Fibroblast of lung (primary cell): ENCODE data around the gene TMEFF2. TPM values are rescaled to one million over a fixed set of nuclear protein-coding genes. Genes with fewer than 3 reads are reported as not detected.

Source experiments
- DNase-seq, 2 donors: peaks; one replicate each; pipeline versions ENCODE4 v3.0.0 to v3.0.0-alpha.2; 2010; ENCODE audit warnings: low read depth in 2 of 2
- H2AFZ ChIP-seq: 2 replicates; pipeline ENCODE4 v1.5.1; 2012; ENCODE audit warnings: low read length, control low read depth, inconsistent platforms
- H3K27ac ChIP-seq: 2 replicates; pipeline ENCODE4 v1.5.1; 2011; ENCODE audit warnings: low read length, control low read depth; ENCODE audit not compliant: insufficient read depth
- H3K27me3 ChIP-seq: 2 replicates; pipeline ENCODE4 v1.5.1; 2011; ENCODE audit warnings: mild to moderate bottlenecking, low read length; ENCODE audit not compliant: control insufficient read depth, insufficient read depth
- H3K36me3 ChIP-seq: 2 replicates; pipeline ENCODE4 v1.5.1; 2011; ENCODE audit warnings: low read length; ENCODE audit not compliant: control insufficient read depth, insufficient read depth
- H3K4me1 ChIP-seq: 2 replicates; pipeline ENCODE4 v1.5.1; 2011; ENCODE audit warnings: low read length; ENCODE audit not compliant: control insufficient read depth, insufficient read depth; ENCODE audit errors: extremely low read depth
- H3K4me2 ChIP-seq: 2 replicates; pipeline ENCODE4 v1.5.1; 2011; ENCODE audit warnings: low read length, control low read depth; ENCODE audit not compliant: insufficient read depth; ENCODE audit errors: extremely low read depth
- H3K4me3 ChIP-seq, 4 experiments: fragments of 200-600 bp in 1 of 4; sonication (generic) in 1 of 4; replicated peaks in 1 of 4; 2 replicates each; pipeline ENCODE4 v1.5.1; 2011 to 2016; ENCODE audit warnings: low read length in 4 of 4, low read depth in 3 of 4, mild to moderate bottlenecking in 3 of 4, control low read depth in 2 of 4, inconsistent platforms in 1 of 4, mixed read lengths in 1 of 4; ENCODE audit not compliant: insufficient read depth in 1 of 4; ENCODE audit errors: control extremely low read depth in 1 of 4
- H3K79me2 ChIP-seq: 2 replicates; pipeline ENCODE4 v1.5.1; 2012; ENCODE audit warnings: mild to moderate bottlenecking, low read length, inconsistent platforms; ENCODE audit not compliant: control insufficient read depth, insufficient read depth
- H3K9ac ChIP-seq: 2 replicates; pipeline ENCODE4 v1.5.1; 2011; ENCODE audit warnings: mild to moderate bottlenecking, low read length, control low read depth; ENCODE audit not compliant: insufficient read depth
- H3K9me3 ChIP-seq: 2 replicates; pipeline ENCODE4 v1.5.1; 2012; ENCODE audit warnings: low read depth, low read length; ENCODE audit not compliant: control insufficient read depth, insufficient read depth
- H4K20me1 ChIP-seq: 2 replicates; pipeline ENCODE4 v1.5.1; 2011; ENCODE audit warnings: low read length; ENCODE audit not compliant: control insufficient read depth, insufficient read depth; ENCODE audit errors: extremely low read depth
- CTCF ChIP-seq, 2 donors: IDR thresholded peaks in 1 of 2; conservative IDR thresholded peaks in 1 of 2; 1 replicate in 1 of 2; 2 replicates in 1 of 2; pipeline ENCODE4 v1.5.1; 2011 to 2012; ENCODE audit warnings: low read length in 2 of 2, control low read depth in 1 of 2, inconsistent platforms in 1 of 2, low read depth in 1 of 2, mild to moderate bottlenecking in 1 of 2
- EZH2 ChIP-seq: IDR thresholded peaks from 2 replicates; pipeline ENCODE4 v1.5.1; 2012; ENCODE audit warnings: low read length, control low read depth, mild to moderate bottlenecking; ENCODE audit errors: missing control alignments
- polyA plus RNA-seq, 2 donors: library from polyadenylated mRNA; depleted of rRNA in 1 of 2; stranded (reverse) in 1 of 2; unstranded in 1 of 2; fragments of >200 nt; gene quantifications; 2 replicates each; pipeline ENCODE4 v1.2.1, GENCODE V29; 2011 to 2012; ENCODE audit warnings: missing spikeins in 1 of 2
- total RNA-seq: library from RNA; depleted of rRNA; stranded (reverse); fragments of >200 nt; gene quantifications from 2 replicates; pipeline ENCODE4 v1.2.1, GENCODE V29; 2014

The TMEFF2 gene
- total and polyA plus RNA-seq, 2 donors (not counting 1 experiment from before 2014, with no cell fraction given): 0.33 to 0.87 TPM

GRCh38 chr2:192067631-192068030 lies 127.1 kb downstream of the TMEFF2 start:
- Histone ChIP-seq H3K27me3 (no peaks in the 10 kb centered on the region), H3K4me1 (no peaks in the 10 kb centered on the region), H3K9ac (no peak overlapping the region), H3K9me3 (no peaks in the 10 kb centered on the region), H3K4me3 (no peak overlapping the region), H3K36me3 (no peaks in the 10 kb centered on the region), H2AFZ (no peak overlapping the region), H4K20me1 (no peaks in the 10 kb centered on the region), H3K27ac (no peak overlapping the region), H3K79me2 (no peaks in the 10 kb centered on the region), H3K4me2 (no peak overlapping the region)
- DNase-seq: no peak
- TF ChIP-seq CTCF (conservative IDR thresholded peaks at IDR 0.05 in 1 of 2, IDR thresholded peaks at IDR 0.05 in 1 of 2; ENCODE audit: low read depth in 1 of 2, low read length in 2 of 2) (no peak), EZH2 (no peak)

GRCh38 chr2:192064459-192064858 lies 130.3 kb downstream of the TMEFF2 start:
- H3K36me3 ChIP-seq: no peaks in the 10 kb centered on the region
- H3K4me2 ChIP-seq: no peak overlapping the region
- H3K9ac ChIP-seq: no peak overlapping the region
- no peak overlapping the region for H3K27ac ChIP-seq
- no peaks in the 10 kb centered on the region for H4K20me1 ChIP-seq
- H3K4me1 ChIP-seq: no peaks in the 10 kb centered on the region
- H2AFZ ChIP-seq: no peak overlapping the region
- no peak overlapping the region for H3K4me3 ChIP-seq
- no peaks in the 10 kb centered on the region for H3K79me2 ChIP-seq
- TF ChIP-seq CTCF (conservative IDR thresholded peaks at IDR 0.05 in 1 of 2, IDR thresholded peaks at IDR 0.05 in 1 of 2; ENCODE audit: low read depth in 1 of 2, low read length in 2 of 2): no peak
- TF ChIP-seq EZH2: no peak
- H3K9me3 ChIP-seq: no peaks in the 10 kb centered on the region
- no peaks in the 10 kb centered on the region for H3K27me3 ChIP-seq
- DNase-seq: no peak

GRCh38 chr2:192060161-192060560 lies 134.6 kb downstream of the TMEFF2 start:
- Histone ChIP-seq H3K79me2 (no peaks in the 10 kb centered on the region), H3K9ac (no peak overlapping the region), H2AFZ (no peak overlapping the region), H3K4me1 (no peaks in the 10 kb centered on the region), H4K20me1 (no peaks in the 10 kb centered on the region), H3K4me2 (no peak overlapping the region), H3K9me3 (no peaks in the 10 kb centered on the region), H3K27ac (no peak overlapping the region), H3K36me3 (no peaks in the 10 kb centered on the region), H3K27me3 (no peaks in the 10 kb centered on the region), H3K4me3 (no peak overlapping the region)
- DNase-seq: no peak
- TF ChIP-seq CTCF (conservative IDR thresholded peaks at IDR 0.05 in 1 of 2, IDR thresholded peaks at IDR 0.05 in 1 of 2; ENCODE audit: low read depth in 1 of 2, low read length in 2 of 2) (no peak), EZH2 (no peak)
